Gastroesophageal sphincter (tissue), 4 donors: Measurements from ENCODE around the gene SP2. TPM values are rescaled to one million over a fixed set of nuclear protein-coding genes. Genes with fewer than 3 reads are reported as not detected.

Source experiments
- ATAC-seq: fragments of 150-250 bp; one replicate; pipeline ENCODE4 v1.9.1; 2016; ENCODE audit warnings: mild to moderate bottlenecking, moderate library complexity
- H3K27ac ChIP-seq, 4 donors: fragments of 200-600 bp; sonication (generic) in 3 of 4; 1 replicate in 3 of 4; 2 replicates in 1 of 4; pipeline ENCODE4 v1.5.1; 2016 to 2019
- H3K27me3 ChIP-seq: fragments of 200-600 bp; sonication (generic); one replicate; pipeline ENCODE4 v1.5.1; 2019
- H3K36me3 ChIP-seq, 2 donors: fragments of 200-600 bp; sonication (generic); one replicate each; pipeline ENCODE4 v1.5.1; 2019; ENCODE audit warnings: control low read depth in 1 of 2
- H3K4me1 ChIP-seq, 3 donors: fragments of 200-600 bp; sonication (generic); 1 replicate in 2 of 3; 2 replicates in 1 of 3; pipeline ENCODE4 v1.5.1; 2016 to 2019; ENCODE audit warnings: control low read depth in 2 of 3
- H3K4me3 ChIP-seq, 2 donors: fragments of 200-600 bp; sonication (generic); one replicate each; pipeline ENCODE4 v1.5.1; 2019; ENCODE audit warnings: mild to moderate bottlenecking in 1 of 2, moderate library complexity in 1 of 2
- H3K9me3 ChIP-seq, 3 donors: fragments of 200-600 bp; sonication (generic); one replicate each; pipeline ENCODE4 v1.5.1; 2017 to 2019; ENCODE audit warnings: control low read depth in 2 of 3
- CTCF ChIP-seq, 4 experiments: fragments of 200-600 bp in 2 of 4; fragments of 450-650 bp in 2 of 4; sonication (generic) in 1 of 4; IDR thresholded peaks; one replicate each; pipeline ENCODE4 v1.5.1; 2017 to 2019; ENCODE audit warnings: antibody characterized with exemption in 4 of 4, mild to moderate bottlenecking in 2 of 4, moderate library complexity in 2 of 4
- EP300 ChIP-seq: sonication (generic); formaldehyde crosslinking; IDR thresholded peaks from one replicate; pipeline ENCODE4 v1.6.1; 2017; ENCODE audit warnings: antibody characterized with exemption, mild to moderate bottlenecking
- POLR2A ChIP-seq, 2 donors: fragments of 450-650 bp; IDR thresholded peaks; one replicate each; pipeline ENCODE4 v1.6.1; 2017; ENCODE audit warnings: antibody characterized with exemption in 2 of 2, mild to moderate bottlenecking in 2 of 2, moderate library complexity in 1 of 2
- POLR2AphosphoS5 ChIP-seq: sonication (generic); formaldehyde crosslinking; IDR thresholded peaks from one replicate; pipeline ENCODE4 v1.6.1; 2017; ENCODE audit warnings: antibody characterized with exemption
- WGBS, 2 donors: methylation state at CpG; one replicate each; pipeline ENCODE4 v1.1.5; 2018; ENCODE audit warnings: low coverage in 1 of 2; 5-methylcytosine and 5-hydroxymethylcytosine counted together
- total RNA-seq, 4 donors: library from RNA; depleted of rRNA; stranded (reverse); fragments of >200 nt; gene quantifications; one replicate each; pipeline ENCODE4 v1.1.0, GENCODE V29; 2016

The SP2 gene
- total RNA-seq, 4 donors from 2014 or later, result 3.4 to 16.2 (median 10.0) TPM

- peaks cover 99% of the 10 kb centered on the region for H3K27me3 ChIP-seq
- H3K36me3 ChIP-seq, result no peaks in the 10 kb centered on the region
- 28 to 30% methylated on average over 2 to 5 of the region's 5 CpGs for WGBS, 2 donors
- H3K4me3 ChIP-seq, result no peak overlapping the region
- H3K9me3 ChIP-seq, result no peaks in the 10 kb centered on the region
- TF ChIP-seq EP300, result no peak
- no peak for TF ChIP-seq CTCF (IDR thresholded peaks at IDR 0.05)
- no peak for TF ChIP-seq POLR2AphosphoS5
- TF ChIP-seq POLR2A (IDR thresholded peaks at IDR 0.05), result no peak
- no peak for ATAC-seq
- H3K4me1 ChIP-seq, result peaks cover 0 to 22% (median 9%) of the 10 kb centered on the region in 3 donors
- H3K27ac ChIP-seq, result no peak overlapping the region
These were observed 42.4 kb upstream of the SP2 start for GRCh38 chr17:47853616-47854015.

- WGBS, 2 donors, result 5% methylated on average over 3 of the region's 3 CpGs; no CpG with 5 or more reads in 1 of the 2 donors
- H3K9me3 ChIP-seq, result no peaks in the 10 kb centered on the region
- H3K4me3 ChIP-seq, result no peak overlapping the region
- TF ChIP-seq POLR2A (IDR thresholded peaks at IDR 0.05) (no peak), POLR2AphosphoS5 (no peak), EP300 (no peak), CTCF (IDR thresholded peaks at IDR 0.05) (no peak)
- no peaks in the 10 kb centered on the region for H3K36me3 ChIP-seq
- peaks cover 99% of the 10 kb centered on the region for H3K27me3 ChIP-seq
- peaks cover 0 to 18% (median 7%) of the 10 kb centered on the region in 3 donors for H3K4me1 ChIP-seq
- H3K27ac ChIP-seq, result no peak overlapping the region
- ATAC-seq, result no peak
These were observed 40.3 kb upstream of the SP2 start for GRCh38 chr17:47855737-47856136.

- Histone ChIP-seq H3K27me3 (peaks cover 99% of the 10 kb centered on the region), H3K27ac (no peak overlapping the region), H3K9me3 (no peaks in the 10 kb centered on the region)
These were observed 39.2 kb upstream of the SP2 start for GRCh38 chr17:47856830-47857229.

GRCh38 chr17:47857551-47858455, 38.2 kb upstream of the SP2 start:
- no peak for ATAC-seq
- no peak for TF ChIP-seq CTCF (IDR thresholded peaks at IDR 0.05)
- no peak for TF ChIP-seq POLR2A (IDR thresholded peaks at IDR 0.05)
- TF ChIP-seq POLR2AphosphoS5, result no peak
- TF ChIP-seq EP300, result no peak
- Histone ChIP-seq H3K4me3 (no peak overlapping the region), H3K27ac (no peak overlapping the region), H3K36me3 (no peaks in the 10 kb centered on the region), H3K27me3 (peaks cover 89% of the 10 kb centered on the region), H3K4me1 (no peaks in the 10 kb centered on the region), H3K9me3 (no peaks in the 10 kb centered on the region)
- WGBS, 2 donors, result 49 to 65% methylated on average over 7 to 10 of the region's 16 CpGs

More at GRCh38 chr17:47856830-47857229, 39.2 kb upstream of the SP2 start:
- H3K4me3 ChIP-seq, result no peak overlapping the region
- peaks cover 0 to 7% (median 0%) of the 10 kb centered on the region in 3 donors for H3K4me1 ChIP-seq
- no peaks in the 10 kb centered on the region for H3K36me3 ChIP-seq
- no peak for ATAC-seq
- TF ChIP-seq CTCF (IDR thresholded peaks at IDR 0.05) (no peak), POLR2AphosphoS5 (no peak), POLR2A (IDR thresholded peaks at IDR 0.05) (no peak), EP300 (no peak)

- H3K4me1 ChIP-seq, result no peaks in the 10 kb centered on the region
- ATAC-seq, result no peak
- no peak overlapping the region for H3K4me3 ChIP-seq
- 73 to 94% methylated on average over 1 to 5 of the region's 5 CpGs for WGBS, 2 donors
- peaks cover 73% of the 10 kb centered on the region for H3K27me3 ChIP-seq
- H3K9me3 ChIP-seq, result no peaks in the 10 kb centered on the region
- TF ChIP-seq CTCF (IDR thresholded peaks at IDR 0.05), result no peak
- TF ChIP-seq POLR2AphosphoS5, result no peak
- no peak for TF ChIP-seq POLR2A (IDR thresholded peaks at IDR 0.05)
- no peak for TF ChIP-seq EP300
- no peak overlapping the region for H3K27ac ChIP-seq
- no peaks in the 10 kb centered on the region for H3K36me3 ChIP-seq
These were observed 35.6 kb upstream of the SP2 start for GRCh38 chr17:47860386-47860785.
